ENCODE measurements around the gene C3orf20.

Gene C3orf20

GRCh38 chr3:14758959-14759358 is 84.0 kb downstream of the C3orf20 start:
- no peaks in the 10 kb centered on the region for H4K20me1 ChIP-seq (ENCODE audit: insufficient read depth, low read length)
- no peaks in the 10 kb centered on the region for H3K27me3 ChIP-seq (ENCODE audit: insufficient read depth, low read length)
- H3F3A ChIP-seq (ENCODE audit: insufficient read depth, low read length), result no peaks in the 10 kb centered on the region
- no peak overlapping the region for H3K27ac ChIP-seq (ENCODE audit: low read depth, low read length, poor library complexity, severe bottlenecking)
- no peak overlapping the region for H3K9ac ChIP-seq (ENCODE audit: low read length)
- no peaks in the 10 kb centered on the region for H3K79me2 ChIP-seq (ENCODE audit: insufficient read depth, low read length)
- no peak for TF ChIP-seq EZH2 (IDR thresholded peaks at IDR 0.05; ENCODE audit: borderline replicate concordance, low read length)
- TF ChIP-seq, protein P1, sequence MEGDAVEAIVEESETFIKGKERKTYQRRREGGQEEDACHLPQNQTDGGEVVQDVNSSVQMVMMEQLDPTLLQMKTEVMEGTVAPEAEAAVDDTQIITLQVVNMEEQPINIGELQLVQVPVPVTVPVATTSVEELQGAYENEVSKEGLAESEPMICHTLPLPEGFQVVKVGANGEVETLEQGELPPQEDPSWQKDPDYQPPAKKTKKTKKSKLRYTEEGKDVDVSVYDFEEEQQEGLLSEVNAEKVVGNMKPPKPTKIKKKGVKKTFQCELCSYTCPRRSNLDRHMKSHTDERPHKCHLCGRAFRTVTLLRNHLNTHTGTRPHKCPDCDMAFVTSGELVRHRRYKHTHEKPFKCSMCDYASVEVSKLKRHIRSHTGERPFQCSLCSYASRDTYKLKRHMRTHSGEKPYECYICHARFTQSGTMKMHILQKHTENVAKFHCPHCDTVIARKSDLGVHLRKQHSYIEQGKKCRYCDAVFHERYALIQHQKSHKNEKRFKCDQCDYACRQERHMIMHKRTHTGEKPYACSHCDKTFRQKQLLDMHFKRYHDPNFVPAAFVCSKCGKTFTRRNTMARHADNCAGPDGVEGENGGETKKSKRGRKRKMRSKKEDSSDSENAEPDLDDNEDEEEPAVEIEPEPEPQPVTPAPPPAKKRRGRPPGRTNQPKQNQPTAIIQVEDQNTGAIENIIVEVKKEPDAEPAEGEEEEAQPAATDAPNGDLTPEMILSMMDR (IDR thresholded peaks at IDR 0.05; ENCODE audit: low read length), result no peak
- H2AFZ ChIP-seq (ENCODE audit: low read length), result no peak overlapping the region
- H3K36me3 ChIP-seq (ENCODE audit: insufficient read depth, low read length), result peaks cover 9% of the 10 kb centered on the region; the same call in 1 of the 2 replicates
- no peak overlapping the region for H3K4me2 ChIP-seq (ENCODE audit: low read length)
- H3K4me3 ChIP-seq (ENCODE audit: low read depth, low read length, poor library complexity, severe bottlenecking), result no peak overlapping the region
- H3K4me1 ChIP-seq (ENCODE audit: insufficient read depth, low read length, severe bottlenecking), result peaks cover 27% of the 10 kb centered on the region
- H3K9me2 ChIP-seq (ENCODE audit: low read depth, low read length), result no peaks in the 10 kb centered on the region
- no peaks in the 10 kb centered on the region for H3K9me3 ChIP-seq (ENCODE audit: low read length)

- no peak overlapping the region for H3K9ac ChIP-seq (ENCODE audit: low read length)
- H3K9me2 ChIP-seq (ENCODE audit: low read depth, low read length), result no peaks in the 10 kb centered on the region
- H3K4me1 ChIP-seq (ENCODE audit: insufficient read depth, low read length, severe bottlenecking), result peaks cover 18% of the 10 kb centered on the region
- no peaks in the 10 kb centered on the region for H3F3A ChIP-seq (ENCODE audit: insufficient read depth, low read length)
- H3K9me3 ChIP-seq (ENCODE audit: low read length), result no peaks in the 10 kb centered on the region
- H3K79me2 ChIP-seq (ENCODE audit: insufficient read depth, low read length), result no peaks in the 10 kb centered on the region
- no peak overlapping the region for H2AFZ ChIP-seq (ENCODE audit: low read length)
- no peak overlapping the region for H3K4me2 ChIP-seq (ENCODE audit: low read length)
- no peaks in the 10 kb centered on the region for H3K27me3 ChIP-seq (ENCODE audit: insufficient read depth, low read length)
- TF ChIP-seq, protein P1 (IDR thresholded peaks at IDR 0.05; ENCODE audit: low read length), result no peak
- TF ChIP-seq EZH2 (IDR thresholded peaks at IDR 0.05; ENCODE audit: borderline replicate concordance, low read length), result no peak
- H3K36me3 ChIP-seq (ENCODE audit: insufficient read depth, low read length), result peaks cover 9% of the 10 kb centered on the region; the same call in 1 of the 2 replicates
- no peak overlapping the region for H3K27ac ChIP-seq (ENCODE audit: low read depth, low read length, poor library complexity, severe bottlenecking)
- no peaks in the 10 kb centered on the region for H4K20me1 ChIP-seq (ENCODE audit: insufficient read depth, low read length)
- H3K4me3 ChIP-seq (ENCODE audit: low read depth, low read length, poor library complexity, severe bottlenecking), result no peak overlapping the region
These were observed 85.2 kb downstream of the C3orf20 start for GRCh38 chr3:14760185-14760584.

- no peak overlapping the region for H2AFZ ChIP-seq (ENCODE audit: low read length)
- H3K27ac ChIP-seq (ENCODE audit: low read depth, low read length, poor library complexity, severe bottlenecking), result peak overlapping the region; percentile 39
- H3K36me3 ChIP-seq (ENCODE audit: insufficient read depth, low read length), result peaks cover 9% of the 10 kb centered on the region; the same call in 1 of the 2 replicates
- no peaks in the 10 kb centered on the region for H3K79me2 ChIP-seq (ENCODE audit: insufficient read depth, low read length)
- peaks cover 27% of the 10 kb centered on the region for H3K4me1 ChIP-seq (ENCODE audit: insufficient read depth, low read length, severe bottlenecking)
- H3K9me3 ChIP-seq (ENCODE audit: low read length), result no peaks in the 10 kb centered on the region
- TF ChIP-seq EZH2 (IDR thresholded peaks at IDR 0.05; ENCODE audit: borderline replicate concordance, low read length), result no peak
- TF ChIP-seq, protein P1 (IDR thresholded peaks at IDR 0.05; ENCODE audit: low read length), result peak; percentile 31; the same call in 1 of the 2 replicates
- no peaks in the 10 kb centered on the region for H4K20me1 ChIP-seq (ENCODE audit: insufficient read depth, low read length)
- no peaks in the 10 kb centered on the region for H3K27me3 ChIP-seq (ENCODE audit: insufficient read depth, low read length)
- H3K4me2 ChIP-seq (ENCODE audit: low read length), result no peak overlapping the region; the same call in 1 of the 2 replicates
- H3K9ac ChIP-seq (ENCODE audit: low read length), result no peak overlapping the region; the same call in 1 of the 2 replicates
- no peaks in the 10 kb centered on the region for H3F3A ChIP-seq (ENCODE audit: insufficient read depth, low read length)
- no peak overlapping the region for H3K4me3 ChIP-seq (ENCODE audit: low read depth, low read length, poor library complexity, severe bottlenecking)
- H3K9me2 ChIP-seq (ENCODE audit: low read depth, low read length), result no peaks in the 10 kb centered on the region
These were observed 86.3 kb downstream of the C3orf20 start for GRCh38 chr3:14761121-14761672.

All from OCI-LY1 (cell line).